ENCODE results near the gene HSPA2. TPM values are rescaled to one million over a fixed set of nuclear protein-coding genes. Genes with fewer than 3 reads are reported as not detected.

The HSPA2 gene
- 0.26 TPM for polyA plus RNA-seq

GRCh38 chr14:64540208-64541202 lies at the start of gene HSPA2:
Gene HSPA2, plus strand, starts transcription at chr14:64540741. Its CDS starts 109 bp downstream, at chr14:64540850.
- peak within 1 kb of the TSS; percentile 90 to 99 (median 97) for H3K4me3 Mint-ChIP-seq
- H3K27me3 Mint-ChIP-seq: peaks cover 11% of the 10 kb centered on the region
- peaks cover 0 to 2% (median 0%) of the 10 kb centered on the region in 3 donors for H3K9me3 Mint-ChIP-seq
- H3K4me1 Mint-ChIP-seq: peaks cover 12 to 17% (median 17%) of the 10 kb centered on the region in 3 donors
- peak within 1 kb of the TSS; percentile 75 to 96 (median 92) for H3K27ac Mint-ChIP-seq
- H3K36me3 Mint-ChIP-seq: no peaks in the 10 kb centered on the region

- H3K27ac Mint-ChIP-seq: peak overlapping the region in 1 of 3 donors; percentile 9
- no peak overlapping the region for H3K4me3 Mint-ChIP-seq
- no peaks in the 10 kb centered on the region for H3K27me3 Mint-ChIP-seq
- H3K36me3 Mint-ChIP-seq: peaks cover 3% of the 10 kb centered on the region
- H3K9me3 Mint-ChIP-seq: no peaks in the 10 kb centered on the region
- H3K4me1 Mint-ChIP-seq: peaks cover 17 to 22% (median 20%) of the 10 kb centered on the region in 3 donors
Measured at GRCh38 chr14:64491637-64492036, 48.9 kb upstream of the HSPA2 start.

GRCh38 chr14:64493455-64493854 lies 47.1 kb upstream of the HSPA2 start:
- Mint-ChIP-seq H3K27me3 (no peaks in the 10 kb centered on the region), H3K4me1 (peaks cover 20 to 29% (median 28%) of the 10 kb centered on the region in 3 donors), H3K9me3 (no peaks in the 10 kb centered on the region), H3K36me3 (peaks cover 2% of the 10 kb centered on the region), H3K4me3 (no peak overlapping the region), H3K27ac (peak overlapping the region in 2 of 3 donors; percentile 10 to 12)

GRCh38 chr14:64495252-64495651 lies 45.3 kb upstream of the HSPA2 start:
- no peak overlapping the region for H3K4me3 Mint-ChIP-seq
- H3K9me3 Mint-ChIP-seq: no peaks in the 10 kb centered on the region
- peaks cover 2% of the 10 kb centered on the region for H3K36me3 Mint-ChIP-seq
- peaks cover 26 to 36% (median 35%) of the 10 kb centered on the region in 3 donors for H3K4me1 Mint-ChIP-seq
- H3K27ac Mint-ChIP-seq: peak overlapping the region in 1 of 3 donors; percentile 90
- H3K27me3 Mint-ChIP-seq: no peaks in the 10 kb centered on the region

GRCh38 chr14:64496764-64497163 lies 43.8 kb upstream of the HSPA2 start:
- Mint-ChIP-seq H3K9me3 (no peaks in the 10 kb centered on the region), H3K36me3 (peaks cover 2% of the 10 kb centered on the region), H3K4me1 (peaks cover 32 to 42% (median 38%) of the 10 kb centered on the region in 3 donors), H3K27me3 (no peaks in the 10 kb centered on the region), H3K27ac (peak overlapping the region in 1 of 3 donors; percentile 31), H3K4me3 (no peak overlapping the region)

- H3K27ac Mint-ChIP-seq: peak overlapping the region; percentile 86 to 100 (median 98)
- H3K36me3 Mint-ChIP-seq: peaks cover 2% of the 10 kb centered on the region
- peak overlapping the region; percentile 28 to 80 (median 45) for H3K4me3 Mint-ChIP-seq
- peaks cover 0 to 2% (median 0%) of the 10 kb centered on the region in 3 donors for H3K9me3 Mint-ChIP-seq
- H3K4me1 Mint-ChIP-seq: peaks cover 31 to 35% (median 33%) of the 10 kb centered on the region in 3 donors
- no peaks in the 10 kb centered on the region for H3K27me3 Mint-ChIP-seq
Measured at GRCh38 chr14:64500088-64500487, 40.5 kb upstream of the HSPA2 start.

GRCh38 chr14:64501411-64502171 lies 39.0 kb upstream of the HSPA2 start:
- H3K4me1 Mint-ChIP-seq: peaks cover 40 to 43% (median 41%) of the 10 kb centered on the region in 3 donors
- peak overlapping the region; percentile 96 to 100 (median 98) for H3K4me3 Mint-ChIP-seq
- peaks cover 2% of the 10 kb centered on the region for H3K36me3 Mint-ChIP-seq
- peak overlapping the region; percentile 98 to 100 (median 98) for H3K27ac Mint-ChIP-seq
- peaks cover 0 to 2% (median 0%) of the 10 kb centered on the region in 3 donors for H3K9me3 Mint-ChIP-seq
- no peaks in the 10 kb centered on the region for H3K27me3 Mint-ChIP-seq

GRCh38 chr14:64502456-64502855 lies 38.1 kb upstream of the HSPA2 start:
- no peaks in the 10 kb centered on the region for H3K27me3 Mint-ChIP-seq
- H3K9me3 Mint-ChIP-seq: peaks cover 0 to 2% (median 0%) of the 10 kb centered on the region in 3 donors
- H3K27ac Mint-ChIP-seq: peak overlapping the region; percentile 98 to 100 (median 98)
- peak overlapping the region; percentile 96 to 100 (median 98) for H3K4me3 Mint-ChIP-seq
- H3K4me1 Mint-ChIP-seq: peaks cover 44 to 47% (median 46%) of the 10 kb centered on the region in 3 donors
- H3K36me3 Mint-ChIP-seq: no peaks in the 10 kb centered on the region

- Mint-ChIP-seq H3K4me1 (peaks cover 48 to 49% (median 49%) of the 10 kb centered on the region in 3 donors), H3K4me3 (peak overlapping the region; percentile 96 to 100 (median 98)), H3K27me3 (no peaks in the 10 kb centered on the region), H3K36me3 (no peaks in the 10 kb centered on the region), H3K27ac (peak overlapping the region; percentile 98 to 100 (median 98)), H3K9me3 (peaks cover 0 to 2% (median 0%) of the 10 kb centered on the region in 3 donors)
Measured at GRCh38 chr14:64502887-64503433, 37.6 kb upstream of the HSPA2 start.

- H3K4me1 Mint-ChIP-seq: peaks cover 53 to 57% (median 53%) of the 10 kb centered on the region in 3 donors
- H3K27ac Mint-ChIP-seq: peak within 1 kb of the TSS; percentile 98 to 100 (median 100)
- H3K4me3 Mint-ChIP-seq: peak within 1 kb of the TSS; percentile 96 to 100 (median 98)
- H3K9me3 Mint-ChIP-seq: peaks cover 0 to 2% (median 0%) of the 10 kb centered on the region in 3 donors
- H3K27me3 Mint-ChIP-seq: no peaks in the 10 kb centered on the region
- no peaks in the 10 kb centered on the region for H3K36me3 Mint-ChIP-seq
Measured at GRCh38 chr14:64503434-64504309, 36.9 kb upstream of the HSPA2 start, which contains the start of gene ZBTB25. Gene ZBTB25, minus strand, starts transcription at chr14:64503838. Its CDS starts 13,305 bp downstream, at chr14:64490533.

GRCh38 chr14:64504310-64504896 lies 36.1 kb upstream of the HSPA2 start, which contains the start of gene ZBTB1:
Gene ZBTB1, plus strand, starts transcription at chr14:64504770. Its CDS starts 16,735 bp downstream, at chr14:64521505.
- Mint-ChIP-seq H3K27ac (peak within 1 kb of the TSS; percentile 98 to 100 (median 100)), H3K4me3 (peak within 1 kb of the TSS; percentile 96 to 99 (median 98))

GRCh38 chr14:64504897-64505794 lies 35.4 kb upstream of the HSPA2 start:
- H3K27ac Mint-ChIP-seq: peak overlapping the region; percentile 98 to 100 (median 100)
- peaks cover 0 to 2% (median 0%) of the 10 kb centered on the region in 3 donors for H3K9me3 Mint-ChIP-seq
- H3K27me3 Mint-ChIP-seq: no peaks in the 10 kb centered on the region
- H3K36me3 Mint-ChIP-seq: no peaks in the 10 kb centered on the region
- peak overlapping the region; percentile 96 to 99 (median 97) for H3K4me3 Mint-ChIP-seq
- H3K4me1 Mint-ChIP-seq: peaks cover 56 to 62% (median 58%) of the 10 kb centered on the region in 3 donors

More at GRCh38 chr14:64504310-64504896, 36.1 kb upstream of the HSPA2 start, which contains the start of gene ZBTB1:
- no peaks in the 10 kb centered on the region for H3K36me3 Mint-ChIP-seq
- H3K27me3 Mint-ChIP-seq: no peaks in the 10 kb centered on the region
- H3K4me1 Mint-ChIP-seq: peaks cover 59 to 62% (median 60%) of the 10 kb centered on the region in 3 donors
- peaks cover 0 to 2% (median 0%) of the 10 kb centered on the region in 3 donors for H3K9me3 Mint-ChIP-seq

Measured in IgD-negative memory B cell (primary cell).